Activated CD4-positive, CD25-positive, alpha-beta regulatory T cell treated with anti-CD3 and anti-CD28 coated beads, Interleukin-2, amount 50 U/mL, for 72 hours (primary cell): ENCODE measurements around the gene CFAP46.
A peak's percentile ranks its signal among the peaks of the same experiment; 100 is the strongest.

Experiments
- DNase-seq: peaks from one replicate; pipeline ENCODE4 v3.0.0; 2021

CFAP46 gene

GRCh38 chr10:132962623-132963429 lies 20.5 kb upstream of the CFAP46 start:
- no peak for DNase-seq

- DNase-seq = peak; percentile 73
Measured at GRCh38 chr10:132961787-132962622, 19.6 kb upstream of the CFAP46 start.

GRCh38 chr10:132961420-132961786 lies 19.0 kb upstream of the CFAP46 start:
- DNase-seq = no peak

GRCh38 chr10:132960631-132961419 lies 18.5 kb upstream of the CFAP46 start:
- DNase-seq = peak; percentile 26

GRCh38 chr10:132960071-132960472 lies 17.7 kb upstream of the CFAP46 start:
- peak; percentile 23 for DNase-seq

- DNase-seq = peak; percentile 25
Measured at GRCh38 chr10:132959559-132959961, 17.2 kb upstream of the CFAP46 start.

- peak; percentile 30 for DNase-seq
Measured at GRCh38 chr10:132958883-132959558, 16.7 kb upstream of the CFAP46 start.

- DNase-seq = peak; percentile 27
Measured at GRCh38 chr10:132957981-132958882, 15.9 kb upstream of the CFAP46 start.

GRCh38 chr10:132957131-132957530 lies 14.8 kb upstream of the CFAP46 start:
- peak; percentile 12 for DNase-seq

- peak; percentile 1 for DNase-seq
Measured at GRCh38 chr10:132956259-132956658, 13.9 kb upstream of the CFAP46 start.

GRCh38 chr10:132955479-132955878 lies 13.1 kb upstream of the CFAP46 start:
- peak; percentile 20 for DNase-seq

- DNase-seq = no peak
Measured at GRCh38 chr10:132953428-132953827, 11.1 kb upstream of the CFAP46 start.

GRCh38 chr10:132951926-132952325 lies 9.6 kb upstream of the CFAP46 start:
- peak; percentile 6 for DNase-seq

- DNase-seq = peak; percentile 5
Measured at GRCh38 chr10:132948351-132948750, 6.0 kb upstream of the CFAP46 start.

GRCh38 chr10:132947843-132948242 lies 5.5 kb upstream of the CFAP46 start:
- DNase-seq = no peak

GRCh38 chr10:132946806-132947546 lies 4.6 kb upstream of the CFAP46 start:
- peak; percentile 21 for DNase-seq

- no peak for DNase-seq
Measured at GRCh38 chr10:132946311-132946710, 3.9 kb upstream of the CFAP46 start.

- no peak for DNase-seq
Measured at GRCh38 chr10:132945894-132946255, 3.5 kb upstream of the CFAP46 start.

GRCh38 chr10:132945125-132945893 lies 2.9 kb upstream of the CFAP46 start:
- peak; percentile 27 for DNase-seq

GRCh38 chr10:132944510-132944909 lies 2.1 kb upstream of the CFAP46 start:
- peak; percentile 6 for DNase-seq
